Natural killer cell (primary cell): Measurements from ENCODE around the gene HAPSTR1. TPM values are rescaled to one million over a fixed set of nuclear protein-coding genes. Genes with fewer than 3 reads are reported as not detected.

Source experiments
- ATAC-seq, 3 donors: fragments of 150-1000 bp in 2 of 3; fragments of 200-7000 bp in 1 of 3; cut with Tn5 transposase; 1 replicate in 1 of 3; 2 replicates in 2 of 3; pipeline ENCODE4 v1.10.0; 2021; ENCODE audit warnings: mild to moderate bottlenecking in 2 of 3, moderate library complexity in 2 of 3
- DNase-seq, 2 donors: peaks; one replicate each; pipeline versions ENCODE4 v3.0.0 to v3.0.0-alpha.2; 2013 to 2021; ENCODE audit warnings: mixed read lengths in 1 of 2
- H3K27ac ChIP-seq: one replicate; pipeline ENCODE4 v1.5.1; 2013; ENCODE audit warnings: mild to moderate bottlenecking, low read length
- H3K27me3 ChIP-seq: one replicate; pipeline ENCODE4 v1.6.1; 2013; ENCODE audit warnings: low read length; ENCODE audit not compliant: control insufficient read depth, insufficient read depth
- H3K36me3 ChIP-seq: one replicate; pipeline ENCODE4 v1.6.1; 2013; ENCODE audit warnings: low read length; ENCODE audit not compliant: control insufficient read depth, insufficient read depth
- H3K4me1 ChIP-seq: one replicate; pipeline ENCODE4 v1.6.1; 2013; ENCODE audit warnings: low read length; ENCODE audit not compliant: control insufficient read depth, insufficient read depth
- H3K4me3 ChIP-seq: one replicate; pipeline ENCODE4 v1.5.1; 2013; ENCODE audit warnings: low read length
- H3K9me3 ChIP-seq: one replicate; pipeline ENCODE4 v1.6.1; 2013; ENCODE audit warnings: low read length; ENCODE audit not compliant: control insufficient read depth, insufficient read depth
- H3K27ac Mint-ChIP-seq, 2 donors: one replicate each; pipeline ENCODE4 v1.8.0; 2022; ENCODE audit warnings: mild to moderate bottlenecking in 2 of 2, mixed read lengths in 2 of 2, moderate library complexity in 1 of 2
- H3K27me3 Mint-ChIP-seq, 2 donors: one replicate each; pipeline ENCODE4 v1.8.0; 2022; ENCODE audit warnings: low read depth in 2 of 2, mixed read lengths in 2 of 2
- H3K36me3 Mint-ChIP-seq: one replicate; pipeline ENCODE4 v1.8.0; 2022; ENCODE audit warnings: mixed read lengths
- H3K4me1 Mint-ChIP-seq, 2 donors: one replicate each; pipeline ENCODE4 v1.8.0; 2022; ENCODE audit warnings: mixed read lengths in 2 of 2
- H3K4me3 Mint-ChIP-seq: one replicate; pipeline ENCODE4 v1.8.0; 2022; ENCODE audit warnings: mild to moderate bottlenecking, moderate library complexity, mixed read lengths
- H3K9me3 Mint-ChIP-seq, 2 donors: one replicate each; pipeline ENCODE4 v1.8.0; 2022; ENCODE audit warnings: mixed read lengths in 2 of 2
- WGBS: methylation state at CpG from one replicate; pipeline ENCODE4 v1.1.7; 2013; ENCODE audit warnings: missing lambda C conversion rate; ENCODE audit not compliant: insufficient coverage; 5-methylcytosine and 5-hydroxymethylcytosine counted together
- intact Hi-C: fragments of 100-400 bp; cut with micrococcal nuclease; formaldehyde crosslinking; loops from one replicate; pipeline ENCODE4 v1.14.2; 2022
- total RNA-seq, 4 donors: library from RNA; stranded (reverse); fragments of 120-200 nt in 1 of 4; gene quantifications; one replicate each; pipeline versions ENCODE4 v1.2.3 to v1.2.4, GENCODE V29; 2013 to 2022
- TF ChIP-seq, protein P1 (sequence below): fragments of 200-600 bp; IDR thresholded peaks from one replicate; pipeline ENCODE4 v1.8.0; 2022; ENCODE audit warnings: antibody characterized with exemption

Gene HAPSTR1
- total RNA-seq, 3 donors from 2014 or later (not counting 1 experiment from before 2014, with no cell fraction given) = 135 to 145 (median 138) TPM

DNA sequence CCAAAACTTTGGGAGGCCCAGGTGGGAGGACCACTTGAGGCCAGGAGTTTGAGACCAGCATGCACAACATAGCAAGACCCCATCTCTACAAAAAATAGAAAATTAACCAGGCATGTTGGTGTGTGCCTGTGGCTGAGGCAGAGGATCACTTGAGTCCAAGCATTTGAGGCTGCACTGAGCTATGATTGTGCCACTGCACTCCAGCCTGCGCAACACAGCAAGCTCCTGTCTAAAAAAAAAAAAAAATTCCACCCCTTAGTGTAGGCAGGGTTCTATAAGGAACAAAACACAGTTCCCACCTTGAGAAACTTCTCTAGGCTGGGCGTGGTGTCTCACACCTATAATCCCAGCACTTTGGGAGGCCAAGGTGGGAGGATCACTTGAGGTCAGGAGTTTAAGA is 36.3 kb upstream of the HAPSTR1 start:
- Histone ChIP-seq H3K27ac (no peak overlapping the region), H3K9me3 (no peaks in the 10 kb centered on the region), H3K27me3 (no peaks in the 10 kb centered on the region), H3K36me3 (no peaks in the 10 kb centered on the region), H3K4me1 (no peaks in the 10 kb centered on the region), H3K4me3 (no peak overlapping the region)
- Mint-ChIP-seq H3K27me3 (no peaks in the 10 kb centered on the region), H3K9me3 (no peaks in the 10 kb centered on the region), H3K4me1 (no peaks in the 10 kb centered on the region), H3K27ac (no peak overlapping the region), H3K36me3 (no peaks in the 10 kb centered on the region), H3K4me3 (no peak overlapping the region)
- no peak for ATAC-seq
- 80% methylated on average over 2 of the region's 2 CpGs for WGBS
- no peak for DNase-seq
- TF ChIP-seq, protein P1, sequence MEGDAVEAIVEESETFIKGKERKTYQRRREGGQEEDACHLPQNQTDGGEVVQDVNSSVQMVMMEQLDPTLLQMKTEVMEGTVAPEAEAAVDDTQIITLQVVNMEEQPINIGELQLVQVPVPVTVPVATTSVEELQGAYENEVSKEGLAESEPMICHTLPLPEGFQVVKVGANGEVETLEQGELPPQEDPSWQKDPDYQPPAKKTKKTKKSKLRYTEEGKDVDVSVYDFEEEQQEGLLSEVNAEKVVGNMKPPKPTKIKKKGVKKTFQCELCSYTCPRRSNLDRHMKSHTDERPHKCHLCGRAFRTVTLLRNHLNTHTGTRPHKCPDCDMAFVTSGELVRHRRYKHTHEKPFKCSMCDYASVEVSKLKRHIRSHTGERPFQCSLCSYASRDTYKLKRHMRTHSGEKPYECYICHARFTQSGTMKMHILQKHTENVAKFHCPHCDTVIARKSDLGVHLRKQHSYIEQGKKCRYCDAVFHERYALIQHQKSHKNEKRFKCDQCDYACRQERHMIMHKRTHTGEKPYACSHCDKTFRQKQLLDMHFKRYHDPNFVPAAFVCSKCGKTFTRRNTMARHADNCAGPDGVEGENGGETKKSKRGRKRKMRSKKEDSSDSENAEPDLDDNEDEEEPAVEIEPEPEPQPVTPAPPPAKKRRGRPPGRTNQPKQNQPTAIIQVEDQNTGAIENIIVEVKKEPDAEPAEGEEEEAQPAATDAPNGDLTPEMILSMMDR = no peak
- intact Hi-C loops = no loop called here

DNA sequence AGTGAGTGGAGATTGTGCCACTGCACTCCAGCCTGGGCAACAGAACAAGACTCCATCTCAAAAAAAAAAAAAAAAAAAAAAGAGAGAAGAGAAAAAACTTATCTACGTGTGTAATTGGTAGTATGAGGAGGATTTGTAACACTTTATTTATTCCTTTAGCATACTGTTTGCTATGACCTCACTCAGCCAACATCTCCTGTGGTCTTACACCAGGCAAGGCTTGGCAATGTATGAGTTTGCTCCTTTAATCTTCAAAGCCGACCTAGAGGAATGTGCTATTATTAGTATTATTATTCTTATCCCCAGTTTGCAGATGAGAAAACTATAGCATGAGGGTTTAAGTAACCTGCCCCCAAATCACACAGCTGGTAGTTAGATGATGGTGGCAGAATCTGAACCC is 35.8 kb upstream of the HAPSTR1 start:
- no peaks in the 10 kb centered on the region for H3K27me3 ChIP-seq
- Mint-ChIP-seq H3K27me3 (no peaks in the 10 kb centered on the region), H3K36me3 (no peaks in the 10 kb centered on the region), H3K27ac (no peak overlapping the region), H3K4me1 (no peaks in the 10 kb centered on the region), H3K9me3 (no peaks in the 10 kb centered on the region), H3K4me3 (no peak overlapping the region)
- no peaks in the 10 kb centered on the region for H3K36me3 ChIP-seq
- DNase-seq = no peak
- H3K27ac ChIP-seq = no peak overlapping the region
- intact Hi-C loops = no loop called here
- no peaks in the 10 kb centered on the region for H3K4me1 ChIP-seq
- TF ChIP-seq, protein P1 = no peak
- H3K4me3 ChIP-seq = no peak overlapping the region
- WGBS = no CpG with 5 or more reads among the region's 2 CpGs
- H3K9me3 ChIP-seq = no peaks in the 10 kb centered on the region
- ATAC-seq = no peak

DNA sequence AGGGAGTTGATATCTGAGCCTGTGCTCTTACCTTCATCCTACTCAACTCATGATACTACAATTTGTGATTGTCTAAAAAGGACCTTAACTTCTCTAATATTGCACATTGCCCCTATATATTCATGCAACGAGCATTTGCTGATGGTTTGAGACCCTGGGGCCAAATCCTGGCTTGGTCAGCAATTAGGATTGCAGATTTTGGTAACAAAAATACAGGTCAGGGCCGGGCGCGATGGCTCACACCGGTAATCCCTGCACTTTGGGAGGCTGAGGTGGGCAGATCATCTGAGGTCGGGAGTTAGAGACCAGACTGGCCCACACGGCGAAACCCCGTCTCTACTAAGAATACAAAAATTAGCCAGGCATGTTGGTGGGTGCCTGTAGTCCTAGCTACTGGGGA is 35.4 kb upstream of the HAPSTR1 start:
- Mint-ChIP-seq H3K27me3 (peaks cover 0 to 2% of the 10 kb centered on the region in 2 donors), H3K36me3 (no peaks in the 10 kb centered on the region), H3K9me3 (no peaks in the 10 kb centered on the region), H3K27ac (no peak overlapping the region), H3K4me1 (peaks cover 3% of the 10 kb centered on the region in 2 donors), H3K4me3 (no peak overlapping the region)
- Histone ChIP-seq H3K27ac (no peak overlapping the region), H3K36me3 (no peaks in the 10 kb centered on the region), H3K27me3 (no peaks in the 10 kb centered on the region), H3K9me3 (no peaks in the 10 kb centered on the region), H3K4me3 (no peak overlapping the region), H3K4me1 (peaks cover 2% of the 10 kb centered on the region)
- intact Hi-C loops = no loop called here
- ATAC-seq = no peak
- WGBS = 85% methylated on average over 9 of the region's 9 CpGs
- no peak for DNase-seq
- TF ChIP-seq, protein P1 = no peak

DNA sequence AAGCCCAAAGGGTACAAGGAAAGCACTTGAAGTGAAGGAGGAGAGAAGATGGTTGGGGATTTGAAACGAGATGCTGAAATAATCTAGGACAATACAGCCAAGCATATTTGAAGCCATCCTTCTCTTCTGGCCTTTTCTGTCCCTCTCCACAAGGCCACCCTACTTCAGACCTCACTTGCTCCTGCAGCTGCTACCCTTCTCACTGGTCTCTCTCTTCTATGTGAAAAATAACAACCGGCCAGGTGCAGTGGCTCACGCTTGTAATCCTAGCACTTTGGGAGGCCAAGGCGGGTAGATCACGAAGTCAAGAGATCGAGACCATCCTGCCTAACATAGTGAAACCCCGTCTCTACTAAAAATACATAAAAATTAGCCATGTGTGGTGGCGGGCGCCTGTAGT is 33.2 kb upstream of the HAPSTR1 start:
- Mint-ChIP-seq H3K4me3 (no peak overlapping the region), H3K9me3 (no peaks in the 10 kb centered on the region), H3K36me3 (no peaks in the 10 kb centered on the region), H3K27ac (no peak overlapping the region), H3K4me1 (peaks cover 10 to 18% of the 10 kb centered on the region in 2 donors), H3K27me3 (peaks cover 0 to 3% of the 10 kb centered on the region in 2 donors)
- no peak overlapping the region for H3K27ac ChIP-seq
- H3K9me3 ChIP-seq = no peaks in the 10 kb centered on the region
- H3K27me3 ChIP-seq = no peaks in the 10 kb centered on the region
- TF ChIP-seq, protein P1 = no peak
- intact Hi-C loops = no loop called here
- DNase-seq (no peak), ATAC-seq (no peak)
- 91% methylated on average over 8 of the region's 9 CpGs for WGBS
- peaks cover 15% of the 10 kb centered on the region for H3K4me1 ChIP-seq
- H3K36me3 ChIP-seq = no peaks in the 10 kb centered on the region
- H3K4me3 ChIP-seq = no peak overlapping the region
